CD4-positive, alpha-beta T cell (primary cell): Measurements from ENCODE around the gene SLC17A8. TPM values are rescaled to one million over a fixed set of nuclear protein-coding genes. Genes with fewer than 3 reads are reported as not detected.

Experiments
- ATAC-seq: fragments of 200-7000 bp; cut with Tn5 transposase; one replicate; pipeline ENCODE4 v1.10.0; 2022; ENCODE audit warnings: mild to moderate bottlenecking; ENCODE audit not compliant: poor library complexity
- CTCF ChIA-PET: fragments of 350-600 bp; sonication (Branson Sonifier 250); formaldehyde crosslinking; loops from one replicate; lab custom pipeline; 2021; ENCODE audit warnings: antibody characterized with exemption, inconsistent platforms; lab: Charles Lee
- POLR2A ChIA-PET: fragments of 350-600 bp; sonication (Branson Sonifier 250); formaldehyde crosslinking; loops from one replicate; lab custom pipeline; 2021; ENCODE audit warnings: antibody characterized with exemption, inconsistent platforms; lab: Charles Lee
- DNase-seq, 14 experiments: peaks; one replicate each; pipeline ENCODE4 v3.0.0-alpha.2; 2013 to 2020; ENCODE audit warnings: mixed read lengths in 2 of 14
- H3K27ac ChIP-seq, 2 donors: one replicate each; pipeline versions ENCODE4 v1.5.1 to v1.7.0; 2013; ENCODE audit warnings: low read length in 2 of 2, low read depth in 1 of 2, mild to moderate bottlenecking in 1 of 2
- H3K27me3 ChIP-seq, 2 experiments: 1 replicate in 1 of 2; 2 replicates in 1 of 2; pipeline versions ENCODE4 v1.6.1 to v1.7.0; 2013; ENCODE audit warnings: low read length in 2 of 2, control low read depth in 1 of 2, mild to moderate bottlenecking in 1 of 2, moderate library complexity in 1 of 2; ENCODE audit not compliant: insufficient read depth in 2 of 2, control insufficient read depth in 1 of 2
- H3K36me3 ChIP-seq: one replicate; pipeline ENCODE4 v1.6.1; 2013; ENCODE audit warnings: low read length, control low read depth; ENCODE audit not compliant: insufficient read depth
- H3K4me1 ChIP-seq: one replicate; pipeline ENCODE4 v1.6.1; 2013; ENCODE audit warnings: low read length, control low read depth; ENCODE audit not compliant: insufficient read depth
- H3K4me3 ChIP-seq: one replicate; pipeline ENCODE4 v1.5.1; 2013; ENCODE audit warnings: mild to moderate bottlenecking, low read length, moderate library complexity
- H3K9me3 ChIP-seq, 2 experiments: 1 replicate in 1 of 2; 2 replicates in 1 of 2; pipeline versions ENCODE4 v1.6.1 to v1.7.0; 2013; ENCODE audit warnings: low read length in 2 of 2, mild to moderate bottlenecking in 2 of 2, control low read depth in 1 of 2, moderate library complexity in 1 of 2; ENCODE audit not compliant: control insufficient read depth in 1 of 2, insufficient read depth in 1 of 2
- H3K27ac Mint-ChIP-seq: one replicate; pipeline ENCODE4 v1.8.0; 2020; ENCODE audit warnings: mixed read lengths
- H3K27me3 Mint-ChIP-seq: one replicate; pipeline ENCODE4 v1.8.0; 2021; ENCODE audit warnings: mixed read lengths
- H3K36me3 Mint-ChIP-seq: one replicate; pipeline ENCODE4 v1.8.0; 2021; ENCODE audit warnings: low read depth, mixed read lengths
- H3K4me1 Mint-ChIP-seq: one replicate; pipeline ENCODE4 v1.8.0; 2021; ENCODE audit warnings: low read depth, mixed read lengths
- H3K4me3 Mint-ChIP-seq: one replicate; pipeline ENCODE4 v1.8.0; 2020; ENCODE audit warnings: mild to moderate bottlenecking, mixed read lengths
- H3K9me3 Mint-ChIP-seq: one replicate; pipeline ENCODE4 v1.8.0; 2020; ENCODE audit warnings: mixed read lengths
- intact Hi-C, 2 experiments: fragments of 100-400 bp; cut with DNase I in 1 of 2; cut with micrococcal nuclease in 1 of 2; formaldehyde crosslinking; loops; one replicate each; pipeline versions ENCODE4 v1.15.1 to v1.9.0; 2023 to 2025; cut with DNase I, micrococcal nuclease
- total RNA-seq, 174 experiments: library from RNA in 2 of 174; stranded (reverse) in 2 of 174; gene quantifications; one replicate each; pipeline ENCODE4 v1.2.3 and lab custom pipeline; 2021 to 2026
- TF ChIP-seq, protein P1 (sequence below): fragments of 200-600 bp; IDR thresholded peaks from one replicate; pipeline ENCODE4 v1.8.0; 2022; ENCODE audit warnings: antibody characterized with exemption, mild to moderate bottlenecking

Gene SLC17A8
- total RNA-seq, 2 experiments from 2014 or later = not detected

GRCh38 chr12:100450735-100451134 lies 93.9 kb downstream of the SLC17A8 start:
- no peaks in the 10 kb centered on the region for H3K4me1 ChIP-seq
- ChIA-PET POLR2A (no interaction called here), CTCF (no interaction called here)
- no peak for ATAC-seq
- DNase-seq = no peak
- H3K9me3 ChIP-seq = no peaks in the 10 kb centered on the region
- Mint-ChIP-seq H3K4me1 (no peaks in the 10 kb centered on the region), H3K36me3 (no peaks in the 10 kb centered on the region), H3K9me3 (no peaks in the 10 kb centered on the region), H3K27me3 (peaks cover 33% of the 10 kb centered on the region), H3K27ac (no peak overlapping the region), H3K4me3 (no peak overlapping the region)
- TF ChIP-seq, protein P1, sequence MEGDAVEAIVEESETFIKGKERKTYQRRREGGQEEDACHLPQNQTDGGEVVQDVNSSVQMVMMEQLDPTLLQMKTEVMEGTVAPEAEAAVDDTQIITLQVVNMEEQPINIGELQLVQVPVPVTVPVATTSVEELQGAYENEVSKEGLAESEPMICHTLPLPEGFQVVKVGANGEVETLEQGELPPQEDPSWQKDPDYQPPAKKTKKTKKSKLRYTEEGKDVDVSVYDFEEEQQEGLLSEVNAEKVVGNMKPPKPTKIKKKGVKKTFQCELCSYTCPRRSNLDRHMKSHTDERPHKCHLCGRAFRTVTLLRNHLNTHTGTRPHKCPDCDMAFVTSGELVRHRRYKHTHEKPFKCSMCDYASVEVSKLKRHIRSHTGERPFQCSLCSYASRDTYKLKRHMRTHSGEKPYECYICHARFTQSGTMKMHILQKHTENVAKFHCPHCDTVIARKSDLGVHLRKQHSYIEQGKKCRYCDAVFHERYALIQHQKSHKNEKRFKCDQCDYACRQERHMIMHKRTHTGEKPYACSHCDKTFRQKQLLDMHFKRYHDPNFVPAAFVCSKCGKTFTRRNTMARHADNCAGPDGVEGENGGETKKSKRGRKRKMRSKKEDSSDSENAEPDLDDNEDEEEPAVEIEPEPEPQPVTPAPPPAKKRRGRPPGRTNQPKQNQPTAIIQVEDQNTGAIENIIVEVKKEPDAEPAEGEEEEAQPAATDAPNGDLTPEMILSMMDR = no peak
- H3K4me3 ChIP-seq = no peak overlapping the region
- H3K27ac ChIP-seq = no peak overlapping the region
- intact Hi-C loops = no loop called here
- peaks cover 4 to 5% of the 10 kb centered on the region in 2 experiments for H3K27me3 ChIP-seq
- H3K36me3 ChIP-seq = no peaks in the 10 kb centered on the region

- Mint-ChIP-seq H3K36me3 (no peaks in the 10 kb centered on the region), H3K9me3 (no peaks in the 10 kb centered on the region), H3K27ac (no peak overlapping the region), H3K4me3 (no peak overlapping the region), H3K27me3 (peaks cover 12% of the 10 kb centered on the region), H3K4me1 (no peaks in the 10 kb centered on the region)
- DNase-seq (no peak), ATAC-seq (no peak)
- Histone ChIP-seq H3K36me3 (no peaks in the 10 kb centered on the region), H3K27ac (no peak overlapping the region), H3K4me3 (no peak overlapping the region), H3K9me3 (no peaks in the 10 kb centered on the region), H3K27me3 (no peaks in the 10 kb centered on the region), H3K4me1 (no peaks in the 10 kb centered on the region)
- CTCF ChIA-PET = no interaction called here
- TF ChIP-seq, protein P1 = no peak
- POLR2A ChIA-PET = no interaction called here
- intact Hi-C loops = no loop called here
Observed at GRCh38 chr12:100453951-100454350, 97.1 kb downstream of the SLC17A8 start.

GRCh38 chr12:100455896-100456295 lies 99.0 kb downstream of the SLC17A8 start:
- Histone ChIP-seq H3K27ac (no peak overlapping the region), H3K9me3 (no peaks in the 10 kb centered on the region), H3K27me3 (no peaks in the 10 kb centered on the region), H3K4me3 (no peak overlapping the region), H3K4me1 (no peaks in the 10 kb centered on the region), H3K36me3 (no peaks in the 10 kb centered on the region)
- ATAC-seq = no peak
- no peak overlapping the region for H3K27ac Mint-ChIP-seq
- H3K4me3 Mint-ChIP-seq = no peak overlapping the region
- TF ChIP-seq, protein P1 = no peak
- H3K27me3 Mint-ChIP-seq = peaks cover 1% of the 10 kb centered on the region
- no peaks in the 10 kb centered on the region for H3K4me1 Mint-ChIP-seq
- H3K9me3 Mint-ChIP-seq = no peaks in the 10 kb centered on the region
- H3K36me3 Mint-ChIP-seq = no peaks in the 10 kb centered on the region
- POLR2A ChIA-PET = no interaction called here
- no peak for DNase-seq
- intact Hi-C loops = no loop called here
- CTCF ChIA-PET = interaction anchor here (1.4 kb wide), 1 partner anchor 12 kb away, joined by 4 read pairs; no protein-coding TSS in a partner anchor
